Measurements from ENCODE around the gene SCLY. TPM values are rescaled to one million over a fixed set of nuclear protein-coding genes. Genes with fewer than 3 reads are reported as not detected.

The SCLY gene
- total and polyA plus RNA-seq, 8 donors = 5.4 to 12.8 (median 11.4) TPM

- Histone ChIP-seq H3K36me3 (peaks cover 7 to 61% (median 57%) of the 10 kb centered on the region in 4 donors), H3K27me3 (no peaks in the 10 kb centered on the region), H3K27ac (no peak overlapping the region), H3K4me1 (no peaks in the 10 kb centered on the region), H3K9me3 (no peaks in the 10 kb centered on the region), H3K4me3 (no peak overlapping the region)
- WGBS, 5 donors = 98 to 100% (median 100%) methylated on average over 2 of the region's 2 CpGs
- DNase-seq = no peak
- intact Hi-C loops (cut with DNase I; ENCODE audit: low total_unique reads) = no loop called here
- TF ChIP-seq POLR2AphosphoS5 (IDR thresholded peaks at IDR 0.05) (no peak), EP300 (IDR thresholded peaks at IDR 0.05) (no peak), POLR2A (IDR thresholded peaks at IDR 0.05) (no peak)
- TF ChIP-seq, protein P1, sequence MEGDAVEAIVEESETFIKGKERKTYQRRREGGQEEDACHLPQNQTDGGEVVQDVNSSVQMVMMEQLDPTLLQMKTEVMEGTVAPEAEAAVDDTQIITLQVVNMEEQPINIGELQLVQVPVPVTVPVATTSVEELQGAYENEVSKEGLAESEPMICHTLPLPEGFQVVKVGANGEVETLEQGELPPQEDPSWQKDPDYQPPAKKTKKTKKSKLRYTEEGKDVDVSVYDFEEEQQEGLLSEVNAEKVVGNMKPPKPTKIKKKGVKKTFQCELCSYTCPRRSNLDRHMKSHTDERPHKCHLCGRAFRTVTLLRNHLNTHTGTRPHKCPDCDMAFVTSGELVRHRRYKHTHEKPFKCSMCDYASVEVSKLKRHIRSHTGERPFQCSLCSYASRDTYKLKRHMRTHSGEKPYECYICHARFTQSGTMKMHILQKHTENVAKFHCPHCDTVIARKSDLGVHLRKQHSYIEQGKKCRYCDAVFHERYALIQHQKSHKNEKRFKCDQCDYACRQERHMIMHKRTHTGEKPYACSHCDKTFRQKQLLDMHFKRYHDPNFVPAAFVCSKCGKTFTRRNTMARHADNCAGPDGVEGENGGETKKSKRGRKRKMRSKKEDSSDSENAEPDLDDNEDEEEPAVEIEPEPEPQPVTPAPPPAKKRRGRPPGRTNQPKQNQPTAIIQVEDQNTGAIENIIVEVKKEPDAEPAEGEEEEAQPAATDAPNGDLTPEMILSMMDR (IDR thresholded peaks at IDR 0.05) = no peak
These were observed 37.2 kb upstream of the SCLY start for GRCh38 chr2:238023608-238024007.

DNA sequence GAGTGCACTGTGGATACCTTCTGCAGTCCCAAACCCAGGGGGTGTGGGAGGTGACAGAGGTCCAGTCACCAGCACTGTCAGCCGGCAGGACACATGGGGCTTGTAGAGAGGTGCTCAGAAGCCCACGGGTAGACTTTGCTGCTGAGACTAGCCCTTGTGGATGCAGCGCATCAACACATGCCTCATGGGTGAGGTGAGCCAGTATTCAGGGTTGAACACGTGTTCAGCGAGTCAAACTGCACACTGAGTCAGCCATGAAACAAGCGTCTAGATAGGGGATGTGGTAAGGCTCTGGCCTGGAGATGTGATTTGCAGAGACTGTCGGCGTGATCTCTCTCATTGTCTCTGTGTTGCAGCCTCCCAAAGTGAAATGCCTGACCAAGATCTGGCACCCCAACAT is 35.8 kb upstream of the SCLY start:
- 80 to 96% (median 85%) methylated on average over 8 of the region's 8 CpGs for WGBS, 5 donors
- DNase-seq = no peak
- Histone ChIP-seq H3K27me3 (no peaks in the 10 kb centered on the region), H3K4me3 (no peak overlapping the region), H3K36me3 (peaks cover 7 to 56% (median 54%) of the 10 kb centered on the region in 4 donors), H3K27ac (no peak overlapping the region), H3K9me3 (no peaks in the 10 kb centered on the region), H3K4me1 (no peaks in the 10 kb centered on the region)
- intact Hi-C loops (cut with DNase I; ENCODE audit: low total_unique reads) = no loop called here
- TF ChIP-seq, protein P1 (IDR thresholded peaks at IDR 0.05) = no peak
- TF ChIP-seq EP300 (IDR thresholded peaks at IDR 0.05) = no peak
- no peak for TF ChIP-seq POLR2AphosphoS5 (IDR thresholded peaks at IDR 0.05)
- no peak for TF ChIP-seq POLR2A (IDR thresholded peaks at IDR 0.05)

GRCh38 chr2:238025741-238026360 is 35.0 kb upstream of the SCLY start:
- Histone ChIP-seq H3K9me3 (no peaks in the 10 kb centered on the region), H3K36me3 (peaks cover 15 to 58% (median 58%) of the 10 kb centered on the region in 4 donors), H3K4me3 (no peak overlapping the region), H3K27ac (no peak overlapping the region), H3K27me3 (no peaks in the 10 kb centered on the region), H3K4me1 (no peaks in the 10 kb centered on the region)
- 67 to 87% (median 79%) methylated on average over 9 of the region's 9 CpGs for WGBS, 5 donors
- TF ChIP-seq POLR2A (IDR thresholded peaks at IDR 0.05) = no peak
- TF ChIP-seq POLR2AphosphoS5 (IDR thresholded peaks at IDR 0.05) = no peak
- TF ChIP-seq, protein P1 (IDR thresholded peaks at IDR 0.05) = no peak
- TF ChIP-seq EP300 (IDR thresholded peaks at IDR 0.05) = no peak
- intact Hi-C loops (cut with DNase I; ENCODE audit: low total_unique reads) = no loop called here
- no peak for DNase-seq

- no peaks in the 10 kb centered on the region for H3K27me3 ChIP-seq
- intact Hi-C loops (cut with DNase I; ENCODE audit: low total_unique reads) = no loop called here
- H3K36me3 ChIP-seq = peaks cover 16 to 64% (median 62%) of the 10 kb centered on the region in 4 donors
- no peaks in the 10 kb centered on the region for H3K9me3 ChIP-seq
- no peak overlapping the region for H3K27ac ChIP-seq
- no peak for TF ChIP-seq POLR2A (IDR thresholded peaks at IDR 0.05)
- TF ChIP-seq, protein P1 (IDR thresholded peaks at IDR 0.05) = no peak
- TF ChIP-seq POLR2AphosphoS5 (IDR thresholded peaks at IDR 0.05) = no peak
- TF ChIP-seq EP300 (IDR thresholded peaks at IDR 0.05) = no peak
- DNase-seq = no peak
- WGBS, 5 donors = 81 to 90% (median 86%) methylated on average over 4 of the region's 4 CpGs
- no peak overlapping the region for H3K4me3 ChIP-seq
- no peaks in the 10 kb centered on the region for H3K4me1 ChIP-seq
These were observed 33.7 kb upstream of the SCLY start for GRCh38 chr2:238027058-238027457.
